B cell (primary cell): ENCODE measurements around the gene GRHL3. TPM values are rescaled to one million over a fixed set of nuclear protein-coding genes. Genes with fewer than 3 reads are reported as not detected.

ENCODE experiments used
- ATAC-seq: fragments of 200-7000 bp; cut with Tn5 transposase; one replicate; pipeline ENCODE4 v1.10.0; 2021; ENCODE audit warnings: low read depth, mild to moderate bottlenecking, moderate number of reproducible peaks, moderate library complexity
- CTCF ChIA-PET: fragments of 350-600 bp; sonication (Branson Sonifier 250); formaldehyde crosslinking; loops from one replicate; lab custom pipeline; 2021; ENCODE audit warnings: antibody characterized with exemption, inconsistent platforms; lab: Charles Lee
- POLR2A ChIA-PET: fragments of 350-600 bp; sonication (Branson Sonifier 250); formaldehyde crosslinking; loops from one replicate; lab custom pipeline; 2021; ENCODE audit warnings: antibody characterized with exemption; lab: Charles Lee
- DNase-seq: peaks from one replicate; pipeline ENCODE4 v3.0.0; 2013
- H2AFZ ChIP-seq: 2 replicates; pipeline ENCODE4 v1.6.1; 2012; ENCODE audit warnings: mild to moderate bottlenecking, low read depth, low read length; ENCODE audit not compliant: insufficient read depth, poor library complexity, severe bottlenecking
- H3K27ac ChIP-seq, 2 donors: 1 replicate in 1 of 2; 2 replicates in 1 of 2; pipeline ENCODE4 v1.5.1; 2012 to 2013; ENCODE audit warnings: low read length in 2 of 2, mild to moderate bottlenecking in 2 of 2, moderate library complexity in 1 of 2
- H3K27me3 ChIP-seq, 4 experiments: fragments of 200-600 bp in 1 of 4; sonication (generic) in 1 of 4; replicated peaks in 1 of 4; 1 replicate in 2 of 4; 2 replicates in 2 of 4; pipeline versions ENCODE4 v1.6.1 to v1.7.0; 2013 to 2016; ENCODE audit warnings: low read length in 3 of 4, mild to moderate bottlenecking in 2 of 4, mixed read lengths in 1 of 4, moderate library complexity in 1 of 4; ENCODE audit not compliant: insufficient read depth in 4 of 4, control insufficient read depth in 3 of 4; ENCODE audit errors: control extremely low read depth in 1 of 4
- H3K36me3 ChIP-seq, 2 experiments: replicated peaks in 1 of 2; 1 replicate in 1 of 2; 2 replicates in 1 of 2; pipeline versions ENCODE4 v1.6.1 to v1.7.1; 2013; ENCODE audit warnings: low read length in 1 of 2; ENCODE audit not compliant: insufficient read depth in 2 of 2, control insufficient read depth in 1 of 2; ENCODE audit errors: control extremely low read depth in 1 of 2, extremely low read depth in 1 of 2
- H3K4me1 ChIP-seq, 2 donors: fragments of 200-600 bp in 1 of 2; sonication (generic) in 1 of 2; 1 replicate in 1 of 2; 2 replicates in 1 of 2; pipeline versions ENCODE4 v1.5.1 to v1.6.1; 2013 to 2017; ENCODE audit warnings: low read length in 2 of 2; ENCODE audit not compliant: control insufficient read depth in 2 of 2, insufficient read depth in 2 of 2
- H3K4me2 ChIP-seq: replicated peaks from 2 replicates; pipeline ENCODE3; 2012; ENCODE audit warnings: mild to moderate bottlenecking, low read depth, low read length; ENCODE audit not compliant: poor library complexity, severe bottlenecking
- H3K4me3 ChIP-seq, 5 experiments: fragments of 200-600 bp in 1 of 5; sonication (generic) in 1 of 5; 1 replicate in 3 of 5; 2 replicates in 2 of 5; pipeline versions ENCODE4 v1.5.1 to v1.7.0; 2011 to 2016; ENCODE audit warnings: low read length in 4 of 5, mild to moderate bottlenecking in 4 of 5, low read depth in 2 of 5, control low read depth in 1 of 5, moderate library complexity in 1 of 5; ENCODE audit not compliant: insufficient read depth in 1 of 5; ENCODE audit errors: control extremely low read depth in 1 of 5, extremely low read depth in 1 of 5
- H3K79me2 ChIP-seq: fragments of 200-600 bp; sonication (generic); one replicate; pipeline ENCODE4 v1.6.0; 2016; ENCODE audit warnings: low read length; ENCODE audit not compliant: control insufficient read depth, insufficient read depth
- H3K9ac ChIP-seq: fragments of 200-600 bp; sonication (generic); 2 replicates; pipeline ENCODE4 v1.6.1; 2017; ENCODE audit warnings: mild to moderate bottlenecking, low read length, moderate library complexity
- H3K9me3 ChIP-seq, 3 donors: one replicate each; pipeline versions ENCODE4 v1.6.1 to v1.7.1; 2013; ENCODE audit warnings: low read length in 2 of 3; ENCODE audit not compliant: control insufficient read depth in 2 of 3, insufficient read depth in 1 of 3; ENCODE audit errors: control extremely low read depth in 1 of 3
- H4K20me1 ChIP-seq: 2 replicates; pipeline ENCODE4 v1.6.0; 2012; ENCODE audit warnings: mild to moderate bottlenecking, low read length; ENCODE audit not compliant: insufficient read depth, control insufficient read depth, poor library complexity, severe bottlenecking
- H3K27ac Mint-ChIP-seq: one replicate; pipeline ENCODE4 v1.8.0; 2021; ENCODE audit warnings: mixed read lengths
- H3K27me3 Mint-ChIP-seq: one replicate; pipeline ENCODE4 v1.8.0; 2021; ENCODE audit warnings: mixed read lengths
- H3K4me1 Mint-ChIP-seq: one replicate; pipeline ENCODE4 v1.8.0; 2021; ENCODE audit warnings: mixed read lengths
- H3K4me3 Mint-ChIP-seq: one replicate; pipeline ENCODE4 v1.8.0; 2021; ENCODE audit warnings: mixed read lengths
- H3K9me3 Mint-ChIP-seq: one replicate; pipeline ENCODE4 v1.8.0; 2022; ENCODE audit warnings: mixed read lengths; ENCODE audit not compliant: insufficient read depth
- EZH2 ChIP-seq: IDR thresholded peaks from 2 replicates; pipeline ENCODE4 v1.6.1; 2012; ENCODE audit warnings: borderline replicate concordance, low read depth, mild to moderate bottlenecking, moderate library complexity, low read length; ENCODE audit not compliant: insufficient read depth, poor library complexity, severe bottlenecking
- WGBS: methylation state at CpG from one replicate; pipeline ENCODE4 v1.1.5; 2013; ENCODE audit warnings: missing lambda C conversion rate; ENCODE audit not compliant: insufficient coverage; 5-methylcytosine and 5-hydroxymethylcytosine counted together
- intact Hi-C: fragments of 100-400 bp; cut with micrococcal nuclease; formaldehyde crosslinking; loops from one replicate; pipeline ENCODE4 v1.10.0; 2022
- polyA plus RNA-seq: library from polyadenylated mRNA; depleted of rRNA; stranded (reverse); fragments of >200 nt; gene quantifications from 2 replicates; pipeline ENCODE4 v1.2.3, GENCODE V29; 2012
- total RNA-seq, 2 donors: library from RNA; stranded (reverse); fragments of 120-200 nt in 1 of 2; gene quantifications; 1 replicate in 1 of 2; 2 replicates in 1 of 2; pipeline versions ENCODE4 v1.2.3 to v1.2.4, GENCODE V29; 2013 to 2022
- TF ChIP-seq, protein P1 (sequence below): fragments of 200-600 bp; IDR thresholded peaks from one replicate; pipeline ENCODE4 v1.8.0; 2022; ENCODE audit warnings: antibody characterized with exemption, mild to moderate bottlenecking

GRHL3 gene
- total and polyA plus RNA-seq, 2 donors (not counting 1 experiment from before 2014, with no cell fraction given): not detected

- Histone ChIP-seq H3K27ac (peak overlapping the region; percentile 81 to 92), H3K4me1 (peaks cover 26 to 37% of the 10 kb centered on the region in 2 donors), H3K27me3 (no peaks in the 10 kb centered on the region), H3K9me3 (no peaks in the 10 kb centered on the region), H3K4me3 (peak overlapping the region in 3 of 5 experiments; percentile 5 to 37 (median 12)), H3K36me3 (no peaks in the 10 kb centered on the region), H3K4me2 (peak overlapping the region; percentile 56), H2AFZ (peak overlapping the region; percentile 56), H3K9ac (peak overlapping the region; percentile 48), H3K79me2 (no peaks in the 10 kb centered on the region), H4K20me1 (no peaks in the 10 kb centered on the region)
- Mint-ChIP-seq H3K9me3 (no peaks in the 10 kb centered on the region), H3K27me3 (no peaks in the 10 kb centered on the region), H3K4me1 (peaks cover 35% of the 10 kb centered on the region), H3K27ac (peak overlapping the region; percentile 92), H3K4me3 (peak overlapping the region; percentile 81)
- ChIA-PET POLR2A (interaction anchor here (1.1 to 2.9 kb wide), 6 partner anchors 22 to 241 kb away, joined by 3 to 17 read pairs (median 9); partner anchors contain the start of gene RCAN3), CTCF (interaction anchor here (0.7 to 10.7 kb wide), 60 partner anchors 9 to 620 kb away, joined by 3 to 616 read pairs (median 4); partner anchors contain the start of genes IFNLR1, NIPAL3, RCAN3 and STPG1)
- peak; percentile 75 for ATAC-seq
- intact Hi-C loops: loop anchor here (1.0 kb wide), 2 partner anchors 192 to 241 kb away; no protein-coding TSS in a partner anchor
- DNase-seq: peak; percentile 83
- 8% methylated on average over 5 of the region's 12 CpGs for WGBS
- TF ChIP-seq, protein P1, sequence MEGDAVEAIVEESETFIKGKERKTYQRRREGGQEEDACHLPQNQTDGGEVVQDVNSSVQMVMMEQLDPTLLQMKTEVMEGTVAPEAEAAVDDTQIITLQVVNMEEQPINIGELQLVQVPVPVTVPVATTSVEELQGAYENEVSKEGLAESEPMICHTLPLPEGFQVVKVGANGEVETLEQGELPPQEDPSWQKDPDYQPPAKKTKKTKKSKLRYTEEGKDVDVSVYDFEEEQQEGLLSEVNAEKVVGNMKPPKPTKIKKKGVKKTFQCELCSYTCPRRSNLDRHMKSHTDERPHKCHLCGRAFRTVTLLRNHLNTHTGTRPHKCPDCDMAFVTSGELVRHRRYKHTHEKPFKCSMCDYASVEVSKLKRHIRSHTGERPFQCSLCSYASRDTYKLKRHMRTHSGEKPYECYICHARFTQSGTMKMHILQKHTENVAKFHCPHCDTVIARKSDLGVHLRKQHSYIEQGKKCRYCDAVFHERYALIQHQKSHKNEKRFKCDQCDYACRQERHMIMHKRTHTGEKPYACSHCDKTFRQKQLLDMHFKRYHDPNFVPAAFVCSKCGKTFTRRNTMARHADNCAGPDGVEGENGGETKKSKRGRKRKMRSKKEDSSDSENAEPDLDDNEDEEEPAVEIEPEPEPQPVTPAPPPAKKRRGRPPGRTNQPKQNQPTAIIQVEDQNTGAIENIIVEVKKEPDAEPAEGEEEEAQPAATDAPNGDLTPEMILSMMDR: peak; percentile 92
- TF ChIP-seq EZH2: no peak
Measured at GRCh38 chr1:24390924-24391782, 72.0 kb downstream of the GRHL3 start.
